Measurements from ENCODE around the gene RAB25. TPM values are rescaled to one million over a fixed set of nuclear protein-coding genes. Genes with fewer than 3 reads are reported as not detected.

The RAB25 gene
- total and polyA plus RNA-seq, 11 donors = 0.38 TPM; not detected in 10

DNA sequence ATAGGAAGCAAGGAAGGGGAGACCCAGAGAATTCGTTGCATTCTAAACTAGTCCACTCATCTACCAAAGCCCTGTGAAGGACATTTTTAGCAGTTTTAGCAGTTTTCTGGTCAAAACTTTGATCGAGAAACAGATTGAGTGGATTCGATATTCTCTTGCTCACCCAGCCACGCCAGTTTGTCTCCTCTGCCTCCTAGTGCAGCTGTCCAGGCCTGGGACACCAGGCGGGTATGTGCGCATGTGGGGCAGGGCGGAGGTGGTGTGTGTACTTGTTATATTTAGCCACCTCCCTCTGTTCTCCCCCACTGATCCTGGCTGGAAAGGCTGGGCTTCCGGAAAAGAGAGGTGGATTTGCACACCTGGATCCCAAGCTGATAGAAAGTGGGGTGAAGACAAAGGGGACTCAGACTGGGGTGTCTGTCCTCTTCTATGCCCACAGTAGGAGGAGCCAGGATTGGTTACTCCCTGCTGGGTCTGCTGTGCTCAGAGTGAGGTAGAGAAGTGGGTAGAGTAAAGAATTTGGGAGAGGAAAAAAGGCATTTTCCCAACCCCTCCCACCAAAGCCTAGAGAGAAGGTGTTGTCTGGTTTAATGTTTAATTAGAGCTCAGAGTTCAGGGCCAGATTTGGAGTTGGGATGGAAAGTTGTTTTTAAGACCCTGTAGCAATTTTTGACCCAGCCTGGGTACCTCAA is 57.4 kb downstream of the RAB25 start:
- H3K27me3 ChIP-seq = no peaks in the 10 kb centered on the region

DNA sequence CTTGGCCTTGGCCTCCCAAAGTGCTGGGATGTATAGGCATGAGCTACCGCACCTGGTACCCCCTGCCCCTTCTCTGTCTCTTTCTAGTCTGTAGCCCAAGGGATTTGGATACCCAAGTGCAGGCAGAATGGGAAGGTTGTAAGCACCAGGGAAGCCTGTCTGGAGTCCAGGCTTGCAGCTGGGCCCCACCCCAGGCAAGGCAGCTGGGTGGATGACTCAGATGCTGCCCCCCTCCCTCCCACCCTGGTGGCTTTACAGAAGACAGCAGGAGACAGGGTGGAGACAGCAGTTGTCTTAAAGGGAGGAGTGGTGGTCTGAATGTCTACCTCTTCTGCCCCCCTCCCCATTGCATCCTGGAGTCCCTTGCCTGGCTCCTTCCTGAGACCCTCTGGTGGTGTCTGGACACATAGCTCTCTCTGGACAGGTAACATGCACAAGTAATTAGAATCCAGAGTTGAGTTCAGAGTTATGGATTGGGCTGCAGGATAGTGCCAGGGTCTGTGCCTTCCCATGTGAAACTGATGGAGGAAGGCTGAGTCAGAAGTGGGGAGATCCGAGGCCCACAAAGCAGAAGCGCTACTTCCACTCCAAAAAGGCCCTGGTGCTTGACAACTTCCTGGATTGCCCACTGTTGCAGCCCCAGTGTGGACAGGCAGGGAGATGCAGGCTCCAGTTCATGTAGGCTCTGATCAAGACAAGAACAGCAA is 58.7 kb downstream of the RAB25 start:
- Histone ChIP-seq H3K9me3 (no peaks in the 10 kb centered on the region), H3K4me1 (peaks cover 42 to 84% (median 79%) of the 10 kb centered on the region in 12 donors), H3K4me3 (peak overlapping the region in 9 of 12 donors; percentile 78 to 100 (median 91)), H3K36me3 (peaks cover 0 to 37% (median 0%) of the 10 kb centered on the region in 9 donors), H3K27ac (peak overlapping the region; percentile 24 to 100 (median 98)), H3K27me3 (no peaks in the 10 kb centered on the region)
- TF ChIP-seq, protein P1, sequence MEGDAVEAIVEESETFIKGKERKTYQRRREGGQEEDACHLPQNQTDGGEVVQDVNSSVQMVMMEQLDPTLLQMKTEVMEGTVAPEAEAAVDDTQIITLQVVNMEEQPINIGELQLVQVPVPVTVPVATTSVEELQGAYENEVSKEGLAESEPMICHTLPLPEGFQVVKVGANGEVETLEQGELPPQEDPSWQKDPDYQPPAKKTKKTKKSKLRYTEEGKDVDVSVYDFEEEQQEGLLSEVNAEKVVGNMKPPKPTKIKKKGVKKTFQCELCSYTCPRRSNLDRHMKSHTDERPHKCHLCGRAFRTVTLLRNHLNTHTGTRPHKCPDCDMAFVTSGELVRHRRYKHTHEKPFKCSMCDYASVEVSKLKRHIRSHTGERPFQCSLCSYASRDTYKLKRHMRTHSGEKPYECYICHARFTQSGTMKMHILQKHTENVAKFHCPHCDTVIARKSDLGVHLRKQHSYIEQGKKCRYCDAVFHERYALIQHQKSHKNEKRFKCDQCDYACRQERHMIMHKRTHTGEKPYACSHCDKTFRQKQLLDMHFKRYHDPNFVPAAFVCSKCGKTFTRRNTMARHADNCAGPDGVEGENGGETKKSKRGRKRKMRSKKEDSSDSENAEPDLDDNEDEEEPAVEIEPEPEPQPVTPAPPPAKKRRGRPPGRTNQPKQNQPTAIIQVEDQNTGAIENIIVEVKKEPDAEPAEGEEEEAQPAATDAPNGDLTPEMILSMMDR (IDR thresholded peaks at IDR 0.05) = no peak
- TF ChIP-seq POLR2A (IDR thresholded peaks at IDR 0.05) = no peak
- ATAC-seq = peak in 2 of 4 donors; percentile 4 to 10
- DNase-seq = peak in 4 of 5 donors; percentile 54 to 74 (median 70)
- intact Hi-C loops (cut with DNase I) = loop anchor here in 2 of 10 donors (10.0 kb wide), 2 partner anchors 385 to 545 kb away; partner anchors contain the start of gene MEF2D (in 1 of the 2)
- WGBS, 4 donors = 42 to 56% (median 47%) methylated on average over 3 of the region's 3 CpGs

More for the DNA sequence above, 57.4 kb downstream of the RAB25 start:
- H3K36me3 ChIP-seq = peaks cover 0 to 37% (median 0%) of the 10 kb centered on the region in 9 donors
- intact Hi-C loops (cut with DNase I) = loop anchor here in 1 of 10 donors (10.0 kb wide), 1 partner anchor 546 kb away; no protein-coding TSS in a partner anchor
- peak in 1 of 2 donors; percentile 55 for TF ChIP-seq POLR2A (IDR thresholded peaks at IDR 0.05)
- TF ChIP-seq, protein P1 (IDR thresholded peaks at IDR 0.05) = no peak
- ATAC-seq (peak; percentile 21 to 48 (median 34)), DNase-seq (peak; percentile 68 to 84 (median 76))
- H3K9me3 ChIP-seq = no peaks in the 10 kb centered on the region
- peak overlapping the region; percentile 27 to 100 (median 98) for H3K27ac ChIP-seq
- peaks cover 39 to 83% (median 75%) of the 10 kb centered on the region in 12 donors for H3K4me1 ChIP-seq
- peak overlapping the region; percentile 0 to 100 (median 90) for H3K4me3 ChIP-seq
- 26 to 37% (median 33%) methylated on average over 8 of the region's 8 CpGs for WGBS, 4 donors

Other genes starting within 250 kb of the RAB25 start
- 10 to 100 TPM; 16.2 to 38.0 (median 23.4) TPM for gene GON4L, start 203.9 kb upstream of the RAB25 start, total RNA-seq
- gene GON4L, start 203.9 kb upstream of the RAB25 start, polyA plus RNA-seq = 10 to 100 TPM; 10.9 to 15.8 TPM
- gene SYT11, start 201.6 kb upstream of the RAB25 start, total RNA-seq = 10 to 100 TPM; 10.7 to 26.3 (median 16.0) TPM
- 10 to 100 TPM in 1 of 2 donors, 1 to 10 TPM in 1; 2.2 to 15.1 TPM for gene SYT11, start 201.6 kb upstream of the RAB25 start, polyA plus RNA-seq
- 10 to 100 TPM; 15.1 to 33.3 (median 20.0) TPM for gene RIT1, start 149.8 kb upstream of the RAB25 start, total RNA-seq
- 10 to 100 TPM in 1 of 2 donors, 1 to 10 TPM in 1; 8.1 to 20.1 TPM for gene RIT1, start 149.8 kb upstream of the RAB25 start, polyA plus RNA-seq
- gene KHDC4, start 126.7 kb upstream of the RAB25 start, total RNA-seq = 10 to 100 TPM; 16.9 to 28.0 (median 22.6) TPM
- gene KHDC4, start 126.7 kb upstream of the RAB25 start, polyA plus RNA-seq = 10 to 100 TPM; 17.4 to 19.1 TPM
- gene RXFP4, start 119.5 kb upstream of the RAB25 start, total RNA-seq = not detected
- gene RXFP4, start 119.5 kb upstream of the RAB25 start, polyA plus RNA-seq = under 1 TPM in 1 of 2 donors, not detected in 1; 0.07 TPM
- 10 to 100 TPM; 34.7 to 98.6 (median 61.6) TPM for gene ARHGEF2, start 82.6 kb upstream of the RAB25 start, total RNA-seq
- 10 to 100 TPM; 23.9 to 28.8 TPM for gene ARHGEF2, start 82.6 kb upstream of the RAB25 start, polyA plus RNA-seq
- gene SSR2, start 40.2 kb upstream of the RAB25 start, total RNA-seq = 100 to 1,000 TPM in 4 of 9 donors, 10 to 100 TPM in 5; 67.7 to 174 (median 81.2) TPM
- gene SSR2, start 40.2 kb upstream of the RAB25 start, polyA plus RNA-seq = 100 to 1,000 TPM in 1 of 2 donors, 10 to 100 TPM in 1; 63.9 to 282 TPM
- gene UBQLN4, start 7.4 kb upstream of the RAB25 start, total RNA-seq = 10 to 100 TPM; 21.0 to 34.1 (median 26.9) TPM
- gene UBQLN4, start 7.4 kb upstream of the RAB25 start, polyA plus RNA-seq = 10 to 100 TPM; 15.1 to 37.3 TPM
- gene LAMTOR2, start 6.4 kb upstream of the RAB25 start, total RNA-seq = 10 to 100 TPM; 51.5 to 83.2 (median 61.4) TPM
- 100 to 1,000 TPM in 1 of 2 donors, 10 to 100 TPM in 1; 88.6 to 106 TPM for gene LAMTOR2, start 6.4 kb upstream of the RAB25 start, polyA plus RNA-seq
- under 1 TPM; 0.12 to 0.53 (median 0.32) TPM for gene MEX3A, start 21.3 kb downstream of the RAB25 start, total RNA-seq
- gene MEX3A, start 21.3 kb downstream of the RAB25 start, polyA plus RNA-seq = under 1 TPM; 0.15 to 0.42 TPM
- 100 to 1,000 TPM; 223 to 396 (median 279) TPM for gene LMNA, start 53.6 kb downstream of the RAB25 start, total RNA-seq
- 100 to 1,000 TPM; 257 to 272 TPM for gene LMNA, start 53.6 kb downstream of the RAB25 start, polyA plus RNA-seq
- gene SEMA4A, start 92.4 kb downstream of the RAB25 start, total RNA-seq = 10 to 100 TPM in 1 of 9 donors, 1 to 10 TPM in 5, under 1 TPM in 3; 0.60 to 10.2 (median 1.6) TPM
- 1 to 10 TPM in 1 of 2 donors, under 1 TPM in 1; 0.90 to 1.8 TPM for gene SEMA4A, start 92.4 kb downstream of the RAB25 start, polyA plus RNA-seq
- 10 to 100 TPM; 16.4 to 27.4 (median 20.5) TPM for gene SLC25A44, start 132.9 kb downstream of the RAB25 start, total RNA-seq
- 10 to 100 TPM in 1 of 2 donors, 1 to 10 TPM in 1; 5.8 to 29.3 TPM for gene SLC25A44, start 132.9 kb downstream of the RAB25 start, polyA plus RNA-seq
- gene PMF1, start 151.8 kb downstream of the RAB25 start, total RNA-seq = 100 to 1,000 TPM in 1 of 9 donors, 10 to 100 TPM in 8; 57.8 to 116 (median 62.4) TPM
- 100 to 1,000 TPM; 104 to 122 TPM for gene PMF1, start 151.8 kb downstream of the RAB25 start, polyA plus RNA-seq
- gene BGLAP, start 181.0 kb downstream of the RAB25 start, total RNA-seq = under 1 TPM in 6 of 9 donors, not detected in 3; 0.37 to 0.99 (median 0.65) TPM
- under 1 TPM; 0.32 to 0.57 TPM for gene BGLAP, start 181.0 kb downstream of the RAB25 start, polyA plus RNA-seq
- 1 to 10 TPM in 3 of 9 donors, under 1 TPM in 4, not detected in 2; 0.42 to 1.9 (median 0.92) TPM for gene PAQR6, start 186.9 kb downstream of the RAB25 start, total RNA-seq
- gene PAQR6, start 186.9 kb downstream of the RAB25 start, polyA plus RNA-seq = under 1 TPM; 0.26 to 0.61 TPM
- 100 to 1,000 TPM in 1 of 9 donors, 10 to 100 TPM in 8; 60.6 to 104 (median 89.4) TPM for gene SMG5, start 221.7 kb downstream of the RAB25 start, total RNA-seq
- gene SMG5, start 221.7 kb downstream of the RAB25 start, polyA plus RNA-seq = 10 to 100 TPM; 56.3 to 94.3 TPM
- gene TMEM79, start 223.2 kb downstream of the RAB25 start, total RNA-seq = 1 to 10 TPM in 7 of 9 donors, under 1 TPM in 2; 0.83 to 2.7 (median 1.3) TPM
- 1 to 10 TPM; 1.2 to 1.6 TPM for gene TMEM79, start 223.2 kb downstream of the RAB25 start, polyA plus RNA-seq
- 10 to 100 TPM in 8 of 9 donors, 1 to 10 TPM in 1; 9.1 to 63.8 (median 16.7) TPM for gene GLMP, start 234.5 kb downstream of the RAB25 start, total RNA-seq
- gene GLMP, start 234.5 kb downstream of the RAB25 start, polyA plus RNA-seq = 10 to 100 TPM; 12.8 to 14.4 TPM
- gene VHLL, start 238.1 kb downstream of the RAB25 start, total RNA-seq = not detected
- gene VHLL, start 238.1 kb downstream of the RAB25 start, polyA plus RNA-seq = not detected

Data from heart left ventricle (tissue), 16 donors.